HG03060 (cell line): Measurements from ENCODE around the gene JPH2.

ENCODE experiments used
- ATAC-seq: cut with Tn5 transposase; IDR thresholded peaks from one replicate; pipeline ENCODE4 v1.9.1; 2021; ENCODE audit warnings: low read depth, moderate number of reproducible peaks; ENCODE audit not compliant: unreplicated experiment

JPH2 gene

DNA sequence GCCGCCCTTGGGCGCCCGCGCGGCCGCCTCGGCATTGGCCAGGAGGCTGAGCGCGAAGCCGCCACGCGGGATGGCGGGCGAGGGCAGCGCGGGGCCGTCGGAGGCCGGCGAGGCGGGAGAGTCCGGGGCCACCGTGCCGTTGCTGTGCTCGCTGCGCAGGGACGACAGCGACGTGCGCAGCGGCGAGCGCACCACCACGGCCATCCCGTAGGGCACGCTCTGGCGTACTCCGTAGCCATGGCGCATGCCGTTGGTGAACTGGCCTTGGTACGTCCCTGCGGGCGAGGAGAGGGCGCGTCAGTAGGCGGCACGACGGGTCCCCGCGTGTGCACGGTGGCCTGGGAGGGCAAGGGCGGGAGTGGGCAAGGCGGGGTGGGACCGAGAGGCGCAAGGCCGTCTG lies 26.9 kb downstream of the JPH2 start:
- ATAC-seq = no peak

- ATAC-seq = no peak
Measured at GRCh38 chr20:44159711-44160110, 27.3 kb downstream of the JPH2 start.

GRCh38 chr20:44159125-44159524 lies 27.9 kb downstream of the JPH2 start:
- no peak for ATAC-seq

GRCh38 chr20:44157061-44157460 lies 29.9 kb downstream of the JPH2 start:
- ATAC-seq = no peak

DNA sequence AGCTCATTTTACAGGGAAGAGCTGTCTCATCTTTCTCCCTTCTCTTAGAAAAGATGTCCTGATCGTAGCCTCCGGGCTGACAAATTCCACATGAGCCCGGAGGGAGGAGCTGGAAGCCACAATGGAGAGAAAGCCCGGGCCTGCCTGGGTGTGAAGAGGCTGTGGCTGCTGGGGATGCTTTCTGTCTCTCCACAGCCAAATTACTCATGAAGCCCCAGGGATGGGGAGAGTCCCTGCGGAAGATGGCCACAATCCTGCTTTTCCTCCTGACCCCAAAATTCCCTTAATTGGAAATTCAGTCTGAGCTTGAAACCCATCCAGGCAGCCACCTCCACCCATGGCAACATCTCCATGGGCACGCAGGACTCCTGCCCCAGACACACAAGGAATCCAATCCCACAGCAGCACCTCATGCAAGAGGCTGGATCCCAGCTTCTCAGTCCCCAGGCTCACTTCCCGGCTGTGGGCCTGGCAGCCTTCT lies 32.4 kb downstream of the JPH2 start:
- ATAC-seq = no peak

DNA sequence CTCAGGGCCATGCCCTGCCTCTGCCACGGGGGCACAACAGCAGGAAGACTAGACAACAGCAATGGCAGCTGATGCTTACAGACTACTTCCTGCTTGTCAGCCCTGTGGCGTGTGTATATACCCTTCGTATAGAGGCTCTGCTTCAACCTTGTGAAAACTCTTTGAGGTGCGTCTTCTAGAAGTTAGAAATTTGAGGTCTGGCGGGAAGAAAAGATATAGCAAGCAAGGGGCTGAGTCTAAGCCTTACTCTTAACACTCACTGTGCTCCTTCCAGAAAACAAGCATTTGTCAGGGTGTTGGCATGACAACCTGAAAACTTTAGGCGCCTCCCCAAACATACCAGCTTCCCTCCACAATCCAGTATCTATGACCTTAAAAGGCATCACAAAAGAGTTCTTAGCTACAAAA lies 33.3 kb downstream of the JPH2 start:
- no peak for ATAC-seq

DNA sequence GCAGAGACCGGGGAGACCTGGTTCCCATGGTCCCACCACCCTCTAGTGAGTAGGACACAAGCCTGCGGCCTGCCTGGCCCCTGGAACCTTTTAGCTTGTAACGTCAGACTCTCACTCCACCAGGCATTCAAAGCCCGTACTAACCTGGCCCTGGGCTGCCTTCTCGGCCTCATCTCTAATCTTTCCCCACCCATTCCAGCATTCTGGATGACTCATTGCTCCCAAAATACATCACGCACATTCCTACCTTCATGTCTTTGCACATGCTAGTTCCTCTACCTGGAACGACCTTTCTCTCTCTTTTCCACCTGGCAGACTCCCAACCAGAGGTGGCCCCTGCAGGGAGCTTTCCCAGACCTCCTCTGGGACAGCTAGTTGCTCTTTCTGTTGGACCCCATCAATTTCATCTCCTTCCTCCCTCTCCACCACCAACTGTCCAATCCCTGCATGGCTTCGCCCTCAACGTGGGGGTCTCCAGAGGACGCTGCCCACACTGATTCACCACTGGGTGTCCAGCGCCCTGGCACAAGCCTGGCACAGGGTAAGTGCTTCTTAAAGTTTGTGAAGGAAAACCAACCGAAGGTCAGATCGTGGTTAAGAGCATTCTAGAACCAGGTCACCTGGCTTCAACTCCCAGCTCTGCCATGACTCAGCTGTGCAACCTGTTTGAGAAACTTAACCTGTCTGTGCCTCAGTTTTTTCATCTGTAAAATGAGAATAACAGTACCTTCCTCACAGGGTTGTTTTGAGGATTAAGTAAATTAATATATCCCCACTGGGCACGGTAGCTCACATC lies 35.2 kb downstream of the JPH2 start:
- no peak for ATAC-seq

DNA sequence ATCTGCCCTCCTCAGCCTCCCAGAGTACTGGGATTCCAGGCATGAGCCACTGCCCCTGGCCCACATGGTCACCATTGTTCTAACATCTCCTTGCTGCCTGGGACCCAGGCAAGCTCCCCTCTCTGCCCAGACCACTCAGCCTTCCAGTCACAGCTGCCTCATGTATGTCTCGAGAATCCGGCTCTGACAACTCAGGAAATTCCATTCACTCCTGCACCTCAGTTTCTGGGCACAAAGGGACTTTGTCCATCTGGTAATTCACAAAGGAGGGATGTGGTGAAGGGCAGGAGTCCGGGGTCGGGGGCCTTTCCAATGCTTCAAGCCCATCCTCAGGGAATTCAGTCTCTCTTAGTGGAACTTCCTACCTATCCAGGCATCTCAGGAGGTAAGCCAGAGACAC lies 40.7 kb downstream of the JPH2 start:
- ATAC-seq = no peak

GRCh38 chr20:44145131-44145775 lies 41.7 kb downstream of the JPH2 start:
- ATAC-seq = no peak

GRCh38 chr20:44143936-44144335 lies 43.1 kb downstream of the JPH2 start:
- no peak for ATAC-seq

DNA sequence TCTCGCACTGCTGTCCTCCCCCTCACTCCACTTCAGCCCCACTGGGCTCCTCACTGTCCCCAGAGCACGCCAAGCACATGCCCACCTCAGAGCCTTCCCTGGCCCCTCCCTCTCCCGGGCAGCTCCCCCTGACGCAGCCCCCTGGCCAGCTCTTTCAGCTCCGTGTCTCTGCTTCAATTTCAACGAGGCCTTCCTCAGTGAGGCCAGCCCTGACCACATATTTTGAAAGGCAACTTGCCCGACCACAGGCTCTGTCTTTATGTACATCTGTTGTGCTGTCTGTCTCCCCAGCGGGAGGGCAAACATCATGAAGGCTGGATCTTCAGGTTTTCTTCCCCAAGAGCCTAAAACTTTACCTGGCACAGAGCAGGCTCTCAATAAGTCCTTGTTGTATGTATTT lies 44.6 kb downstream of the JPH2 start:
- ATAC-seq = no peak

GRCh38 chr20:44141873-44142272 lies 45.1 kb downstream of the JPH2 start:
- ATAC-seq = no peak

- ATAC-seq = no peak
Measured at GRCh38 chr20:44138867-44139266, 48.1 kb downstream of the JPH2 start.

- no peak for ATAC-seq
Measured at GRCh38 chr20:44137266-44137801, 49.7 kb downstream of the JPH2 start.

DNA sequence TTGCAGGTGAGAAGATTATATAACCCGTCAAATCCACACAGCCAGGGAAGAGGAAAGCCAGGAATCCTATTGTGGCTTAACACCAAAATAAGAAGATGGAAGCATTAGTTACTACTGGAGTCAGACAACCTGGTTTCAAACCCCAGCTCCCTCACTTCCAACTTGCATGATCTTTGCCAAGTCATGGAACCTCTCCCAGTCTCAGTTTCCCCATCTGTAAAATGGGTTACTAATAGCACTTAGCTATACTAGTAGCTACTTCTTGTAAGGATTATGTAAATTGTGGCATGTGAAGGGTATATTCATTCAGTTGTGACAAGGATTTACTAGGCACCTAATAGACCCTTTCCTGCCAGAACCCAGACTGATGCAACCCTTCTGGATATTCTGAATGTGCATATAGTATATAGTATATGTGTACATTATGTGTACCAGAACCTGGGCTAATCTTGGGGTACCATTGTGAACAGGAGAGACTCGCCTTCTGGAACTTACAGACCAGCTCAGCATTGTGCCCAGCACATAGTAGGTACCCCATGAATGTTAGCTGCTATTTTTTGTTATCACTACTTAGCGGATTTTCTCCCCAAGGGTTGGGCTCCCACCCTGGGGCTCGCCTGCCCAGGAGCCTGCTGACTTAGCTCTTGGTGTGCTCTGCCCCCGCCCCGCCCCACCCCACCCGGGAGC lies 50.3 kb downstream of the JPH2 start:
- ATAC-seq = no peak

DNA sequence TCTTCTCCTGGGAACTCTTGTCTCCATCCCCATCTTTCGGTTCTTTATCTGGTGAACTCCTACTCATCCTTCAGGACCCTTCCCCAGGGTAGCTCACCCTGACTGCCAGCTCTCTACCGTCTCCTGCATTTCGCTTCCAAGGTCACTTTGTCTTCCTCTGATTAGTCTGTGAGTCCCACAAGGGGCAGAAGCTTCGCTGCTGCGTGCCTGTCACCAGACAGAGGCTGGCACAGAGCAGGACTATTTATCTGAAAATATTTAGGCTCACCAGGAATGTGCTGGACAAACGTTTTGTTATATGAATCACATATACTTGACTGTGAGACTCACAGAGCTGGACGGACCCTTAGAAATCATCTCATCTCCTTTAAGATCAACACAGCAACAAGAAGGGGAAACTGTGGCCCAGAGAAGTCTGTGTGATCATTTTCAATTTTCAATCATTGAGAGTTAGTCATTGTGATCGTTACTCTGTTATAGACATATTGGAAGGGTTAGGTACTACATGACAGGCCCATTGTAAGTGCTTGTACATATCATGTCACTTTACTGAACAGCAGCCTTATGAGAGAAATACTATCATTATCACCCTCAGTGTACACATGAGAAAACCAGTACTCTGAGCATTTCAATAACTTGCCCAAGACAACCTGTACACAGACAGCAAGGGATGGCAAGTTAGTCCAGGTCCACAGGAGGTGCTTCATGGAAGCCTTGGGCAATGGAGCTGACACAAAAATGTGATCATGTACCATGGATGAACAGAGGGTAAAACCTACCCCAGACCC lies 51.4 kb downstream of the JPH2 start:
- no peak for ATAC-seq

- no peak for ATAC-seq
Measured at GRCh38 chr20:44135012-44135412, 52.0 kb downstream of the JPH2 start.

- no peak for ATAC-seq
Measured at GRCh38 chr20:44133424-44133823, 53.6 kb downstream of the JPH2 start.

DNA sequence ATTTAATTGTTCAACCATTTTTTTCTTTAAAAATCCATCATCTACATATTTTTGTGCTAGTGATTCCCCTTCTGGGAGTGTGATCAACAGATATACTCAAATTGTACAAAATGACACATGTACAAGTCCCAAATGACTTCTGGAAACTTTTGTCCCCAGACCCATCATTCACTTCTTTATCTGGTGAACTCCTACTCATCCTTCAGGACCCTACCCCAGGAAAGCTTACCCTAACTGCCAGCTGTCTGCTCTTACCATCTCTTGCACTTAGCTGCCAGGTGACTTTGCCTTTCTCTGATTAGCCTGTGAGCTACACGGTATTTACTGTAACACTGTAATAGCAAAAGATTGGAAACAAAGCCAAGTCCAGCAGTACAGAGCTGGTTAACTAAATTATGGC lies 55.3 kb downstream of the JPH2 start:
- ATAC-seq = no peak

DNA sequence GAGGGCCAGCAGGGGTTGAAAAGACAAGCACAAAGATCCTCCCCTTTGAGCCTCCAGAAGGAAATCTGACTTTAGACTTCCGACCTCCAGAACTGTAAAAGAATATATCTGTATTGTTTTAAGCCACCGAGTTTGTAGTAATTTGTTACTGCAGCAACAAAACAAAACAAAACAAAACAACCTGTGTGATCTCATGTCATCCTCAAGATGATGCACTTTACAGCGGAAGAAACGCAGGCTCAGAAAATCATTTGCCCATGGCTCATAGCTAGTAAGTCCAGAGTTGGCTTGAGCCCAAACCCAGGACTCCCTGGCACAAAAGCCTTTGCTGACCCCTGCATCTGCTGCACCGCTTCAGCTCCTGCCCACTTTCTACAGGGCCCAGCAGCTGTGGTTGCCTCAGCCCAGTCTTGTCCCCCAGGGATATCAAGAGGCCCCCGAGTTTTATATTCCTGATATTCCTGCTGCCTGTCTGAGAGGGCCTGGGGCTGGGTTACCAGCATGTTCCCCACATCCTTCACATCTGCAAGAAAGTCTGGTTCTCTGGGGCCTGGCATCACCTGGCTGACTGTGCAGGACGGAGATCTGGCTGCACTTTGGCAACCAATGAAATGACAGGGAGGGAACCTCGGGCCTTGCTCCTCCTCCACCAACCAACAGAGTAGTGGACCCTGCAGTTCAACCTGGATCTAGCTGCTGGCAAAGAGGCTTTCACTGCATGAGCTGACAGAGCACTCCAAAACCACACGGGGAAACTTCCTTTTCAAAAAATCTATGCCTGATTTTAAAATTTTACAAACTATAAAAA lies 56.9 kb downstream of the JPH2 start:
- ATAC-seq = no peak
